IMR-90 (cell line): Measurements from ENCODE around the gene KLC1. TPM values are rescaled to one million over a fixed set of nuclear protein-coding genes. Genes with fewer than 3 reads are reported as not detected.

ENCODE experiments used
- ATAC-seq: fragments of 200-7000 bp; cut with Tn5 transposase; 2 replicates; pipeline ENCODE4 v1.9.1; 2020; ENCODE audit warnings: low read depth, mild to moderate bottlenecking, moderate library complexity
- BruUV-seq: library from RNA; stranded (reverse); fragments of 400-500 nt; replicated peaks from 2 replicates; lab custom pipeline; 2021; lab: Mats Ljungman, UMichigan
- CTCF ChIA-PET: fragments of 300-600 bp; formaldehyde crosslinking; extraction: SDS; loops from one replicate; lab custom pipeline; 2021; ENCODE audit warnings: antibody characterized with exemption; lab: Yijun Ruan, JAX
- POLR2A ChIA-PET: fragments of 300-600 bp; sonication (Branson Sonifier 250); formaldehyde crosslinking; loops from one replicate; lab custom pipeline; 2022; ENCODE audit warnings: antibody characterized with exemption; ENCODE audit not compliant: unreplicated experiment; lab: Charles Lee
- DNase-seq: peaks from one replicate; pipeline ENCODE4 v3.0.0; 2013
- H2AFZ ChIP-seq: replicated peaks from 2 replicates; pipeline ENCODE3; 2013; ENCODE audit warnings: low read length, mild to moderate bottlenecking; ENCODE audit not compliant: poor library complexity
- H2AK5ac ChIP-seq: 2 replicates; pipeline ENCODE4 v1.6.1; 2013; ENCODE audit warnings: low read depth, low read length, inconsistent platforms
- H2AK9ac ChIP-seq: replicated peaks from 2 replicates; pipeline ENCODE3; 2013; ENCODE audit warnings: mild to moderate bottlenecking, low read depth, low read length, moderate library complexity; ENCODE audit not compliant: poor library complexity
- H2BK120ac ChIP-seq: 2 replicates; pipeline ENCODE4 v1.6.1; 2013; ENCODE audit warnings: low read depth, low read length, inconsistent platforms
- H2BK15ac ChIP-seq: 3 replicates; pipeline ENCODE4 v1.6.1; 2013; ENCODE audit warnings: low read depth, low read length, inconsistent platforms
- H2BK20ac ChIP-seq: 2 replicates; pipeline ENCODE4 v1.6.1; 2013; ENCODE audit warnings: low read depth, mild to moderate bottlenecking, inconsistent platforms, low read length, moderate library complexity
- H2BK5ac ChIP-seq: 2 replicates; pipeline ENCODE4 v1.6.1; 2013; ENCODE audit warnings: mild to moderate bottlenecking, low read depth, low read length, inconsistent platforms; ENCODE audit not compliant: poor library complexity, severe bottlenecking
- H3K14ac ChIP-seq: replicated peaks from 2 replicates; pipeline ENCODE4 v1.6.1; 2013; ENCODE audit warnings: low read depth, low read length, inconsistent platforms
- H3K18ac ChIP-seq: 2 replicates; pipeline ENCODE4 v1.6.1; 2013; ENCODE audit warnings: low read depth, low read length, control low read depth
- H3K23ac ChIP-seq: 2 replicates; pipeline ENCODE4 v1.6.1; 2013; ENCODE audit warnings: low read depth, low read length, inconsistent platforms
- H3K27ac ChIP-seq: 2 replicates; pipeline ENCODE4 v1.5.1; 2013; ENCODE audit warnings: mild to moderate bottlenecking, control low read depth, low read length; ENCODE audit not compliant: insufficient read depth
- H3K27me3 ChIP-seq: 2 replicates; pipeline ENCODE4 v1.6.1; 2013; ENCODE audit warnings: low read length; ENCODE audit not compliant: control insufficient read depth, insufficient read depth
- H3K36me3 ChIP-seq: 2 replicates; pipeline ENCODE4 v1.6.1; 2013; ENCODE audit warnings: low read length, mixed read lengths; ENCODE audit not compliant: control insufficient read depth, insufficient read depth
- H3K4ac ChIP-seq: 2 replicates; pipeline ENCODE4 v1.6.1; 2013; ENCODE audit warnings: low read depth, low read length, inconsistent platforms
- H3K4me1 ChIP-seq: 2 replicates; pipeline ENCODE4 v1.6.1; 2013; ENCODE audit warnings: low read length, mixed read lengths; ENCODE audit not compliant: control insufficient read depth, insufficient read depth
- H3K4me2 ChIP-seq: 2 replicates; pipeline ENCODE4 v1.6.1; 2013; ENCODE audit warnings: low read depth, mild to moderate bottlenecking, control low read depth, low read length, moderate library complexity
- H3K4me3 ChIP-seq: 2 replicates; pipeline ENCODE4 v1.5.1; 2013; ENCODE audit warnings: low read depth, mild to moderate bottlenecking, control low read depth, low read length, moderate library complexity; ENCODE audit not compliant: insufficient read depth
- H3K56ac ChIP-seq: 2 replicates; pipeline ENCODE4 v1.6.1; 2013; ENCODE audit warnings: low read length, inconsistent platforms; ENCODE audit not compliant: insufficient read depth; ENCODE audit errors: extremely low read depth
- H3K79me1 ChIP-seq, 2 experiments: 2 replicates each; pipeline ENCODE4 v1.6.1; 2013; ENCODE audit warnings: low read length in 2 of 2, inconsistent platforms in 1 of 2, low read depth in 1 of 2
- H3K9ac ChIP-seq: 2 replicates; pipeline ENCODE4 v1.6.1; 2013; ENCODE audit warnings: low read depth, low read length, control low read depth
- H3K9me1 ChIP-seq: 2 replicates; pipeline ENCODE4 v1.6.1; 2013; ENCODE audit warnings: low read length, inconsistent platforms; ENCODE audit not compliant: insufficient read depth
- H3K9me3 ChIP-seq: 2 replicates; pipeline ENCODE4 v1.6.1; 2013; ENCODE audit warnings: low read length; ENCODE audit not compliant: control insufficient read depth, insufficient read depth
- H4K20me1 ChIP-seq: 2 replicates; pipeline ENCODE4 v1.6.1; 2013; ENCODE audit warnings: low read length, inconsistent platforms; ENCODE audit not compliant: insufficient read depth
- H4K5ac ChIP-seq: 2 replicates; pipeline ENCODE4 v1.6.1; 2013; ENCODE audit warnings: mild to moderate bottlenecking, low read depth, low read length, control low read depth
- H4K8ac ChIP-seq, 2 experiments: 2 replicates each; pipeline ENCODE4 v1.6.1; 2013; ENCODE audit warnings: low read depth in 2 of 2, low read length in 2 of 2, control low read depth in 1 of 2, inconsistent platforms in 1 of 2
- H4K91ac ChIP-seq: 2 replicates; pipeline ENCODE4 v1.6.1; 2013; ENCODE audit warnings: low read depth, low read length, inconsistent platforms; ENCODE audit not compliant: insufficient read depth
- CEBPB ChIP-seq: IDR thresholded peaks from 2 replicates; pipeline ENCODE4 v1.6.1; 2012; ENCODE audit warnings: low read depth, low read length, improper control_type of control experiment
- CHD1 ChIP-seq: IDR thresholded peaks from 2 replicates; pipeline ENCODE4 v1.6.1; 2012; ENCODE audit warnings: low read depth, low read length, improper control_type of control experiment
- ELK1 ChIP-seq: fragments of 150-350 bp; IDR thresholded peaks from 2 replicates; pipeline ENCODE4 v1.6.1; 2016; ENCODE audit warnings: low read depth, mild to moderate bottlenecking, low read length, moderate library complexity, borderline replicate concordance
- FOS ChIP-seq: fragments of 150-350 bp; IDR thresholded peaks from 2 replicates; pipeline ENCODE4 v1.6.1; 2016; ENCODE audit warnings: low read depth, low read length
- MAZ ChIP-seq: IDR thresholded peaks from 2 replicates; pipeline ENCODE4 v1.6.1; 2012; ENCODE audit warnings: low read depth, mild to moderate bottlenecking, low read length, improper control_type of control experiment, moderate library complexity, borderline replicate concordance
- MXI1 ChIP-seq: IDR thresholded peaks from 2 replicates; pipeline ENCODE4 v1.6.1; 2012; ENCODE audit warnings: low read depth, mild to moderate bottlenecking, low read length, moderate library complexity, borderline replicate concordance
- NFE2L2 ChIP-seq: fragments of 150-350 bp; IDR thresholded peaks from 2 replicates; pipeline ENCODE4 v1.6.1; 2016; ENCODE audit warnings: low read depth, mild to moderate bottlenecking, low read length
- POLR2A ChIP-seq: IDR thresholded peaks from 2 replicates; pipeline ENCODE4 v1.6.1; 2012; ENCODE audit warnings: mild to moderate bottlenecking, low read depth, low read length
- RAD21 ChIP-seq: IDR thresholded peaks from 2 replicates; pipeline ENCODE4 v1.6.1; 2012; ENCODE audit warnings: low read length, improper control_type of control experiment
- RFX5 ChIP-seq: IDR thresholded peaks from 2 replicates; pipeline ENCODE4 v1.8.0; 2012; ENCODE audit warnings: low read depth, mild to moderate bottlenecking, low read length, moderate library complexity
- SMC3 ChIP-seq: fragments of 150-350 bp; IDR thresholded peaks from 2 replicates; pipeline ENCODE4 v1.6.1; 2016; ENCODE audit warnings: low read depth, mild to moderate bottlenecking, antibody characterized with exemption, low read length, moderate library complexity
- WGBS, 2 experiments: methylation state at CpG; one replicate each; pipeline versions ENCODE4 v1.1.5 to v1.1.7; 2013; ENCODE audit warnings: missing lambda C conversion rate in 2 of 2; ENCODE audit not compliant: insufficient read length in 1 of 2; ENCODE audit errors: extremely low coverage in 2 of 2; 5-methylcytosine and 5-hydroxymethylcytosine counted together
- dilution Hi-C: fragments of 300-500 bp; cut with HindIII; formaldehyde crosslinking; loops from one replicate; pipeline ENCODE4 v1.14.3; 2018; ENCODE audit warnings: low sequenced_read_pairs; ENCODE audit not compliant: unreplicated experiment
- in situ Hi-C: fragments of 300-500 bp; cut with MboI; formaldehyde crosslinking; loops from 3 replicates; pipeline ENCODE4 v1.14.3; 2019; ENCODE audit warnings: low sequenced_read_pairs, inconsistent platforms, mixed read lengths
- intact Hi-C: fragments of 100-400 bp; cut with micrococcal nuclease; formaldehyde crosslinking; loops from 2 replicates; pipeline ENCODE4 v1.10.0; 2022
- polyA plus RNA-seq, 3 experiments: library from polyadenylated mRNA; depleted of rRNA; stranded (reverse); fragments of >200 nt; gene quantifications; 2 replicates each; pipeline ENCODE4 v1.2.3, GENCODE V29; 2012; ENCODE audit warnings: low replicate concordance in 1 of 3
- total RNA-seq: library from RNA; depleted of rRNA; stranded (reverse); fragments of >200 nt; gene quantifications from 2 replicates; pipeline ENCODE4 v1.2.3, GENCODE V29; 2012
- TF ChIP-seq, protein P1 (sequence below): fragments of 150-350 bp; IDR thresholded peaks from 2 replicates; pipeline ENCODE4 v1.6.1; 2017; ENCODE audit warnings: mild to moderate bottlenecking, antibody characterized with exemption, low read length, low read depth

Gene KLC1
- total and polyA plus RNA-seq, 2 of the 4 experiments (the other 2 are of a cell fraction) = 101 to 157 TPM

GRCh38 chr14:103732868-103733620 is 104.0 kb downstream of the KLC1 start:
- intact Hi-C loops = no loop called here

More at GRCh38 chr14:103732868-103733620, 104.0 kb downstream of the KLC1 start:
- ChIA-PET CTCF (no interaction called here), POLR2A (interaction anchor here (0.5 to 0.6 kb wide), 2 partner anchors 79 to 234 kb away, joined by 3 to 4 read pairs; no protein-coding TSS in a partner anchor)
- Histone ChIP-seq H3K9ac (no peak overlapping the region), H4K20me1 (peaks cover 7% of the 10 kb centered on the region), H3K4me2 (no peak overlapping the region), H4K91ac (no peak overlapping the region), H2BK20ac (no peak overlapping the region), H3K79me1 (peaks cover 0 to 8% of the 10 kb centered on the region in 2 experiments; a peak in 2 of 4 replicates), H3K14ac (no peak overlapping the region), H3K9me3 (no peaks in the 10 kb centered on the region), H3K18ac (no peak overlapping the region), H4K5ac (no peak overlapping the region), H2AK9ac (no peak overlapping the region), H3K4me3 (no peak overlapping the region), H3K4ac (no peak overlapping the region), H2BK15ac (no peak overlapping the region), H3K9me1 (no peaks in the 10 kb centered on the region), H3K23ac (no peak overlapping the region), H3K27ac (no peak overlapping the region), H2BK120ac (no peak overlapping the region), H3K27me3 (no peaks in the 10 kb centered on the region), H2AFZ (no peak overlapping the region), H2AK5ac (no peak overlapping the region), H4K8ac (no peak overlapping the region), H3K36me3 (peaks cover 51% of the 10 kb centered on the region), H3K56ac (no peak overlapping the region), H2BK5ac (no peak overlapping the region), H3K4me1 (no peaks in the 10 kb centered on the region)
- dilution Hi-C loops = no loop called here
- ATAC-seq (no peak), DNase-seq (no peak)
- in situ Hi-C loops = no loop called here
- WGBS, 2 experiments = 92% methylated on average over 2 of the region's 9 CpGs; no CpG with 5 or more reads in 1 of the 2 experiments
- BruUV-seq = TSS peak; percentile 88
- TF ChIP-seq ELK1 (no peak), FOS (no peak), POLR2A (no peak), RAD21 (no peak), NFE2L2 (no peak), RFX5 (no peak), MXI1 (no peak), CEBPB (no peak), SMC3 (no peak), MAZ (no peak), CHD1 (no peak)
- TF ChIP-seq, protein P1, sequence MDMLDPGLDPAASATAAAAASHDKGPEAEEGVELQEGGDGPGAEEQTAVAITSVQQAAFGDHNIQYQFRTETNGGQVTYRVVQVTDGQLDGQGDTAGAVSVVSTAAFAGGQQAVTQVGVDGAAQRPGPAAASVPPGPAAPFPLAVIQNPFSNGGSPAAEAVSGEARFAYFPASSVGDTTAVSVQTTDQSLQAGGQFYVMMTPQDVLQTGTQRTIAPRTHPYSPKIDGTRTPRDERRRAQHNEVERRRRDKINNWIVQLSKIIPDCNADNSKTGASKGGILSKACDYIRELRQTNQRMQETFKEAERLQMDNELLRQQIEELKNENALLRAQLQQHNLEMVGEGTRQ = no peak
